ENCODE measurements around the gene LAMTOR4.

LAMTOR4 gene

DNA sequence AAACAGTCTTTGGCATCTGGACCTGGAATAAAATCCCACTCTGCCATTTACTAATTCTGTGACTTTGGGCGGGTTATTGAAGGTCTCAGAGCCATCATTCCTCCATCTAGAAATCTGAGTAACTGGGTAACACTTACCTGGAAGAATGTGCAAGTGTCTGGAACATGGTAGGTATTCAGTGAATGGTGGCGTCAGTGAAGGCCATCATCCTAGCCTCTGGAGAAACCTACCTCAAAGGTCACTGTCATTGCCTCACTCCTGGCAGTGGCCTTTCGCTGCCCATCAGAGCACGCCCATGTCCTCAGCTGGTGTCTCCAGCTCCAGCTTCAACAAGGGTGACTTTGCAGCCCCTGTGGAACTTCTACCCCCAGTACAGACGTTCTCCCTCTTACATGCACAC is 15.2 kb downstream of the LAMTOR4 start:
- TF ChIP-seq, protein P1, sequence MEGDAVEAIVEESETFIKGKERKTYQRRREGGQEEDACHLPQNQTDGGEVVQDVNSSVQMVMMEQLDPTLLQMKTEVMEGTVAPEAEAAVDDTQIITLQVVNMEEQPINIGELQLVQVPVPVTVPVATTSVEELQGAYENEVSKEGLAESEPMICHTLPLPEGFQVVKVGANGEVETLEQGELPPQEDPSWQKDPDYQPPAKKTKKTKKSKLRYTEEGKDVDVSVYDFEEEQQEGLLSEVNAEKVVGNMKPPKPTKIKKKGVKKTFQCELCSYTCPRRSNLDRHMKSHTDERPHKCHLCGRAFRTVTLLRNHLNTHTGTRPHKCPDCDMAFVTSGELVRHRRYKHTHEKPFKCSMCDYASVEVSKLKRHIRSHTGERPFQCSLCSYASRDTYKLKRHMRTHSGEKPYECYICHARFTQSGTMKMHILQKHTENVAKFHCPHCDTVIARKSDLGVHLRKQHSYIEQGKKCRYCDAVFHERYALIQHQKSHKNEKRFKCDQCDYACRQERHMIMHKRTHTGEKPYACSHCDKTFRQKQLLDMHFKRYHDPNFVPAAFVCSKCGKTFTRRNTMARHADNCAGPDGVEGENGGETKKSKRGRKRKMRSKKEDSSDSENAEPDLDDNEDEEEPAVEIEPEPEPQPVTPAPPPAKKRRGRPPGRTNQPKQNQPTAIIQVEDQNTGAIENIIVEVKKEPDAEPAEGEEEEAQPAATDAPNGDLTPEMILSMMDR (IDR thresholded peaks at IDR 0.05): no peak
- H3K4me3 Mint-ChIP-seq: no peak overlapping the region

DNA sequence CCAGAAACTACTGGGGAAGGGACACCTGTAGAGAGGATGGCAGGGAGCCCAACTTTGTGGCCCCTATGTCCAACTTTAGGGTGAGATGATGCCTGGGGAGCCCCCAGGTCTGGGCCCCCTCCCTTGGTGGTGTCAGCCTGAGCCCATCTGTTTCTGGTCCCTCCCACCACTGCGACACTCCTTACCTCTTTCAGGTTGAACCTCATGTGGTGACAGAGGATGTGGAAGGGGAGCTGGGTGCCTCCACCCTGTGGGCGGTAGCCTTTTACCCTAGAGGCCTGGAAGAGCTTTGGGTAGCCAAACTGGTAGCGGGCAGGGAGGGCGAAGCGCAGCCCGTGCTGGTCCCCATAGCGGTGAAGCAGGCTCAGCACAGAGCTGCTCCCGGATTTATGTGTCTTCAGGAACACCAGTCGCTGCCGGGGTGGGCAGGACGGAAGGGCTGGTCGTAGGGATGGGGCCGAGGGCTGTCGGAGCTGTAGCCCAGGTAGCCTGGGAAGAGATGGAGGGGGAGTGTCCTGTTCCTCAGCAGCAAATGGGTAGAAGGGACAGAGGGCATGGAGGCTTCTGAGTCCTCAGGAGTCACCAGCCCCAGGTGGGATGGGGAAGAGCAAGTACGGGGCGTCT is 17.7 kb downstream of the LAMTOR4 start:
- Mint-ChIP-seq H3K4me1 (peaks cover 40% of the 10 kb centered on the region), H3K36me3 (ENCODE audit: low read depth) (peaks cover 7% of the 10 kb centered on the region), H3K27me3 (ENCODE audit: low read depth, poor library complexity) (peaks cover 60% of the 10 kb centered on the region), H3K27ac (no peak overlapping the region), H3K9me3 (no peaks in the 10 kb centered on the region), H3K4me3 (peak overlapping the region; percentile 26)
- TF ChIP-seq, protein P1 (IDR thresholded peaks at IDR 0.05): no peak
- DNase-seq: no peak

More for the DNA sequence above, 15.2 kb downstream of the LAMTOR4 start:
- Mint-ChIP-seq H3K4me1 (peaks cover 38% of the 10 kb centered on the region), H3K9me3 (no peaks in the 10 kb centered on the region), H3K36me3 (ENCODE audit: low read depth) (no peaks in the 10 kb centered on the region), H3K27me3 (ENCODE audit: low read depth, poor library complexity) (peaks cover 45% of the 10 kb centered on the region), H3K27ac (no peak overlapping the region)
- DNase-seq: no peak

DNA sequence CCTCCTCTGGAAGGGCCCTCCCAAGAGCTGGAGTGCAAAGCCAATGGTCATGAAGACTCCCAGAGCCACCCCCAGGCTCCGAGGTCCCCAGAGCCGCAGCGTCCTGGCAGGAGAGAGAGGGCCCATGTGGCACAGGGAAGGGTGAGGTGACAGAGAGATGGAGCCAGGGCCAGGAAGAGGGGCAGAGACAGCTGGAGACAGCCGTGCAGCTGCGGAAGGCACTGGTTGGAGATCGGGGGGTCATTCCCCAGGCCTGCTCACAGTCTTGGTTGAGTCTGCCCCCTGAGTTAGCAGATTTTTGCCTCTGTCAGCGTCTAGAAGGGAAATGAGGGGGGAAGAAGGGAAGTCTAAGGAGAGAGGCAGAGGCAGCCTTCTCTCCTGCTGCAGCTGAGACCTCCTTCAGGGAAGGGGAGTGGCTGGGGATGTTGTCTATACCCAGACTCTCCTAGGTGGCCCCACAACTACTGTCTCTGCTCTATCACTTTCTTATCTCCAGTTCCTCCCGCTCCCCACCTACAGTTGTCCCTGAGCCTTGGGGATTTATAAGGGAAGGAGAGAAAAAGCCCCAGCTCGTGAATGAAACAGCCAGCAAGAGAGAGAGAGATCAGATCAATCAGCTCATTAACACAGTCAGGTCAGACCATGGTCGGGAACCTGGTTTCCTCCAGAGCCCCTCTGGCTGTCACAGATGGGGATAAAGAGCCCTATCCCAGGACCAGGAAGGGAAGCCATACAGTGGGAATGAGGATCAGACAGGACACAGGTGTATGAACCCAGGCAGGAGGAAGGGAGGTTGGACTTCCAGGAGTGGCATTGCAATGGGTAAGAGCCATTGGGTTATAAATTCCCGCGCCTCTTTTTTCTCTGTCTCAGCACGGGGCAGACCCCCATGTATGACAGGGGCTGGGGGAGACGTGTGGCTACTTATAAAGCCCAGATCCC is 18.5 kb downstream of the LAMTOR4 start:
- H3K27me3 Mint-ChIP-seq (ENCODE audit: low read depth, poor library complexity): peaks cover 62% of the 10 kb centered on the region
- no peak for DNase-seq
- peaks cover 45% of the 10 kb centered on the region for H3K4me1 Mint-ChIP-seq
- H3K27ac Mint-ChIP-seq: no peak overlapping the region
- TF ChIP-seq, protein P1 (IDR thresholded peaks at IDR 0.05): no peak
- peak overlapping the region; percentile 83 for H3K4me3 Mint-ChIP-seq
- H3K36me3 Mint-ChIP-seq (ENCODE audit: low read depth): peaks cover 7% of the 10 kb centered on the region
- no peaks in the 10 kb centered on the region for H3K9me3 Mint-ChIP-seq

DNA sequence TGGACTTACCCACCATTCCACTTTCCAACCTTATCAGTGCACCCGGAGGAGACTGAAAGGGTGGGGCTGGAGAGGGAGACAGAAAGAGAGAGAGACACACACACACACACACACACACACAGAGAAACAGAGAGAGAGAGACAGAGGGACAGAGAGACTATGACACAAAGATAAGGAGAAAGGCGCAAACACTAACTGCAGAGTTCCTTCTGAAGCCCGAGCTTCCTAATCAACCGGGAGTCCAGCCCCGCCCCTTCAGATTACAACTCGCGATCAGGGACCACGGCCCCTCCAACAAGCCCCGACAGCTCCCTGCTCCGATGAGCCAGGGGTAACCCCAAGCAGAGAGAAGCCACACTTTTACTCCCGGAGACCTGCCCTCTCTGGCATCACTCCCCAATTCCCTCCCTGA is 19.2 kb downstream of the LAMTOR4 start:
- Mint-ChIP-seq H3K4me3 (peak overlapping the region; percentile 83), H3K9me3 (no peaks in the 10 kb centered on the region), H3K4me1 (peaks cover 45% of the 10 kb centered on the region), H3K36me3 (ENCODE audit: low read depth) (peaks cover 7% of the 10 kb centered on the region), H3K27me3 (ENCODE audit: low read depth, poor library complexity) (peaks cover 64% of the 10 kb centered on the region), H3K27ac (no peak overlapping the region)
- TF ChIP-seq, protein P1 (IDR thresholded peaks at IDR 0.05): no peak
- DNase-seq: peak; percentile 37

DNA sequence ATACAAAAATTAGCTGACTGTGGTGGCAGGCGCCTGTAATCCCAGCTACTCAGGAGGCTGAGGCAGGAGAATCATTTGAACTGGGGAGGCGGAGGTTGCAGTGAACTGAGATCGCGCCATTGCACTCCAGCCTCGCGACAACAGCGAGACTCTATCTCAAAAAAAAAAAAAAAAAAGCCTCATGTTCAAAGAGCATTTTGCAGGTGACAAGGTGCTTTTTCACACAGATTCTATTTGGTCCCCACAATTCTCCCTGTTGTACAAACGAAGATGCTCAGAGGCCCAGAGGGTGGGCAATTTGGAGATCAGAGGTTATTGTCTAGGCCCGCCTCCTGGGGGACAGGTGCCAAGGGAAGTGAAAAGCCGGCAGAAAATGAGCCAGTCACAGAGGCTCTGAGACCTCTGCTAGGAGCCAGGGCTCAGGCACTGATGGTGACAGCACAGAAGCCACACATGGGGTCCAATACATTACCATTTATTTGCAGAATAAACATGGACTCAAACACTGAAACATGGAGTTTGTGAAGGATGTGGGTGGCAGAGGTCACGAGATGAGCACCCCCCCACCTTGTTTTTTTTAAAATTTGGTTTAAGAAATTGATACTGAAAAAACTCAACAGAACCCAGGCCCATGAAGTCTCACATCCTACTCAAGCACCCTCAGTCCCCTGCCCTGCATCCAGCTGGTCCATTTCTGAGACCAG is 20.6 kb downstream of the LAMTOR4 start:
- Mint-ChIP-seq H3K4me1 (peaks cover 50% of the 10 kb centered on the region), H3K4me3 (peak overlapping the region; percentile 83), H3K36me3 (ENCODE audit: low read depth) (peaks cover 20% of the 10 kb centered on the region), H3K27me3 (ENCODE audit: low read depth, poor library complexity) (peaks cover 64% of the 10 kb centered on the region), H3K9me3 (no peaks in the 10 kb centered on the region), H3K27ac (no peak overlapping the region)
- TF ChIP-seq, protein P1 (IDR thresholded peaks at IDR 0.05): no peak
- no peak for DNase-seq
